Fibroblast of the conjunctiva (primary cell): Measurements from ENCODE around the gene HAVCR2.
A peak's percentile ranks its signal among the peaks of the same experiment; 100 is the strongest.

Experiments
- DNase-seq: peaks from one replicate; pipeline ENCODE4 v3.0.0-alpha.2; 2010; ENCODE audit warnings: low read depth

Gene HAVCR2

GRCh38 chr5:157108976-157109375 lies at the start of gene HAVCR2:
Gene HAVCR2 (minus strand): TSS chr5:157109044. CDS start chr5:157108983, 61 bp downstream.
- DNase-seq: no peak

- no peak for DNase-seq
Observed at GRCh38 chr5:157157293-157157891, 48.5 kb upstream of the HAVCR2 start.

- no peak for DNase-seq
Observed at GRCh38 chr5:157155297-157155696, 46.5 kb upstream of the HAVCR2 start.

- no peak for DNase-seq
Observed at GRCh38 chr5:157150995-157151394, 42.2 kb upstream of the HAVCR2 start.

GRCh38 chr5:157148734-157149615 lies 40.1 kb upstream of the HAVCR2 start:
- DNase-seq: peak; percentile 35

GRCh38 chr5:157143127-157143971 lies 34.5 kb upstream of the HAVCR2 start:
- peak; percentile 8 for DNase-seq

GRCh38 chr5:157142317-157143126 lies 33.7 kb upstream of the HAVCR2 start, which contains the start of gene MED7:
Gene MED7 (minus strand): TSS chr5:157142865. CDS start chr5:157139431, 3,434 bp downstream.
- DNase-seq: peak; percentile 98

- no peak for DNase-seq
Observed at GRCh38 chr5:157137691-157138090, 28.8 kb upstream of the HAVCR2 start.

- DNase-seq: no peak
Observed at GRCh38 chr5:157132281-157132612, 23.4 kb upstream of the HAVCR2 start.

GRCh38 chr5:157130925-157131324 lies 22.1 kb upstream of the HAVCR2 start:
- DNase-seq: no peak

GRCh38 chr5:157121709-157122108 lies 12.9 kb upstream of the HAVCR2 start:
- no peak for DNase-seq

GRCh38 chr5:157120102-157120501 lies 11.3 kb upstream of the HAVCR2 start:
- DNase-seq: no peak

GRCh38 chr5:157116483-157116954 lies 7.7 kb upstream of the HAVCR2 start:
- DNase-seq: no peak

GRCh38 chr5:157115502-157115901 lies 6.7 kb upstream of the HAVCR2 start:
- no peak for DNase-seq

GRCh38 chr5:157115012-157115411 lies 6.2 kb upstream of the HAVCR2 start:
- no peak for DNase-seq

- no peak for DNase-seq
Observed at GRCh38 chr5:157113002-157113401, 4.2 kb upstream of the HAVCR2 start.

- DNase-seq: no peak
Observed at GRCh38 chr5:157109744-157110143, 900 bp upstream of the HAVCR2 start.

GRCh38 chr5:157107508-157107907 lies 1.3 kb downstream of the HAVCR2 start:
- DNase-seq: no peak

GRCh38 chr5:157106630-157107461 lies 2.0 kb downstream of the HAVCR2 start:
- no peak for DNase-seq

GRCh38 chr5:157100140-157100679 lies 8.6 kb downstream of the HAVCR2 start:
- peak; percentile 22 for DNase-seq
